ENCODE data around the gene NMB.

- TF ChIP-seq CTCF (conservative IDR thresholded peaks at IDR 0.05 in 1 of 2, IDR thresholded peaks at IDR 0.05 in 1 of 2; ENCODE audit: extremely low read depth in 1 of 2, insufficient read depth in 1 of 2, low read depth in 1 of 2, low read length in 2 of 2), result no peak
- TF ChIP-seq EZH2 (IDR thresholded peaks at IDR 0.05; ENCODE audit: borderline replicate concordance, low read length), result no peak
Observed at GRCh38 chr15:84634228-84634837, 23.7 kb downstream of the NMB start.
